ENCODE data around the gene GADD45B.
"Not testable (repeated sequence)": the region's sequence is repeated elsewhere in the genome, so short reads cannot be mapped to it uniquely, and the experiment has no call there.

The GADD45B gene

DNA sequence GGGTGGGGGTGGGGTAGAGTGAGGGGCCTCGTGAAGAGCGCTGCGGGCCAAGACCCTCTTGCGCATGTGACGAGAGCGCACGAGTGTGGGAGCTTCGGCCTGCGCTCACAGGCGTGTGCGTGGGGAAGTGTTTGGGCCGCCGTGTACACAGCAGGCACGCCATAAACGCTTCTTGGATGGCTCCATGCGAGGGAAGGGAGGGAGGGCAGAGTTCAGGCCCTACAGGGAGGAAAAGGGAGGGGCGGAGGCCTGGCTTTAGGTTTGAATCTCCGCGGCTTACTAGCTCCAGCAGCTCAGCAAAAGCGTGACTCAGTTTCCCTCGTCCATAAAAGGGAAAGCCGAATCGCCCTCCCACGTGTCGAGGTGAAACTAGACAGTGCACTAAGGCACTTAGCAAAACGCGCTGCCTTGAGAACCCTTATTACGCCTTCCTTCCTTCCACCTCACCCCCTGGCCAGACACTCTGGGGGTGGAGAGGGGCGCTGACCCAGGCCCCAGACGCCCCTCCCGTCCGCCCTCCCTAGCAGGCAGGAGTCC, 12.5 kb downstream of the GADD45B start:
- DNase-seq (ENCODE audit: low spot score), result no peak

DNA sequence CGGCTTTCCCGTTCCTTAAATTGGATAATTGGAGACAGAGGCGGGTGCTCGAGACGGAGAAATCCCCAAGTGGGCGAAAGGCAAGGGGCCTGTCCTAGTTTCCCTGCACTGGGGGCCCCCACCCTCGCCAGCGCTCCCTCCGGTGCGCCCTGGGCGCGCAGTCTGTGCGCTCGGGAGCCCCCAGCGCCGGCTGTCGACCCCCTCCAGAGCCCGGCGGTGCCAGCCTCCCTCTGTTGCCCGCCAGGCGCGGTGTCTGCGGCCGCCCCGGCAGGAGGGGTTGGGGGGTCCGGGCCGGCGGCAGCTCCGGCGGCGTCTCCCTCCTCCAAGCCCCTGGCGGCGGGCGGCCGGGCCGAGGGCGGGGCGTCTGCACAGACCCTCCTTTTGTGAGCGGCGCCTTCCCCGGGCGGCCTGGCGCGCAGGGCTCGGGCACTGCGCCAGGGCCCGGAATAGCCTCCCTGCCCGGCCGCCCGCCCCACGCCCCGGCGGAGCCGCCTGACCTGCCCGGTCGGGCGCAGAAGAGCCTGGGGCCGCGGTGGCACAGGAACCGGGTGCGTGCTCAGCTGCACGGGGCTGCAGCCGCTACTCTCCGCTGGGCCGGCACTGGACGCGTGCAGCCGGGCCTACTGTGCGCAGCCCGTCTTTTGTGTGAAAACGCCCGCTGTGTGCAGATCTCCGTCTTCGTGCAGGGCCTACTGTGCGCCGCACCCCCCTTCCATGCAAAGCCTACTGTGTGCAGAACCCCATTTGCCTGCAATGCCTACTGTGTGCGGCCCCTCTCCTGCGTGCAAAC, 13.2 kb downstream of the GADD45B start:
- no peak for DNase-seq (ENCODE audit: low spot score)

DNA sequence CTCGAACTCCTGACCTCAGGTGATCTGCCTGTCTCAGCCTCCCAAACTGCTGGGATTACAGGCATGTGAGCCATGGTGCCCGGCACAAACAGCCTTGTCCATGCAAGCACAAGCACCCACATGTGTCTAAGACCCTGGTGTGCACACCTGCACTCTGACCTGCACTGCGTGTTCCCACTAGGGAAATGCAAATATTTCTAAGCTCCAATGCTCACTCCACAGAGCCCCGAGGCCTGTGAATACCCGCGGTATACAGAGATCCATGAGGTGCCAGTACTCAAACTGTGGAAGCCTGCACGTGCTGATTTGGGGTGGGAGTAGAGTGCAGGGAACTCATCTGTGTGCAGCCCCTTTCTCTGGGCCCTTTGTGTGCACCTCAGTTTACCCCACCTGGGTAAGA, 14.7 kb downstream of the GADD45B start:
- no peak for DNase-seq (ENCODE audit: low spot score)

DNA sequence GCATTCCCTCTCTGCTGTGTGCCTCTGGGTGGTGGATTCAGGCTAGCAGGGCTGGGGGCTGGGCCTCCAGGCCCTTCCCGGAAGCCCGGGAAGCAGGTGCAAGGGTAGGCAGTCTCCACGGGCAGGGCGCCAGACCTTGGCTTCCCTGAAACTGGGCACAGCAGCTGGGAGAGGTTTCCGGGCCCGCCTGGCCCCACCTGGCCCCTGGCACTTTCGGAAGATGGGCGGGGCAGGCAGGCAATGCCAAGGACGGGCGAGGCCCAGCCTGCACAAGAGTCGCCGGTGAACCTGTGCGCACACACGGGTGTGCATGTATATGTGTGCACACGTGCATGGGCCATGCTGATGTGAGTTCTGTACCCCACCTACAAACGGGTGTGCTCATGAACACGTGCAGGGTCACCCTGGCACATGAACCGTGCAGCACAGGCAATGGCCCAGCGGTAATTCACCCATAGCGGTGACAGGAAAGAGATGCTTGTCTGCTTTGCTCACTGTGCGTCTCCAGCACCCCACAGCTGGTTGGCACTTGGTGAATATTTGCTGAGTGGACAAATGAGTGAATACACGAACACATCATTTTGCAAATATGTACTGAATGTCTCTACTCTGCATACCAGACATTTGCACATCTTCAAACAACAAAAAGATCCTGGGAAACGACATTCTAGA, 15.3 kb downstream of the GADD45B start:
- DNase-seq (ENCODE audit: low spot score), result no peak

DNA sequence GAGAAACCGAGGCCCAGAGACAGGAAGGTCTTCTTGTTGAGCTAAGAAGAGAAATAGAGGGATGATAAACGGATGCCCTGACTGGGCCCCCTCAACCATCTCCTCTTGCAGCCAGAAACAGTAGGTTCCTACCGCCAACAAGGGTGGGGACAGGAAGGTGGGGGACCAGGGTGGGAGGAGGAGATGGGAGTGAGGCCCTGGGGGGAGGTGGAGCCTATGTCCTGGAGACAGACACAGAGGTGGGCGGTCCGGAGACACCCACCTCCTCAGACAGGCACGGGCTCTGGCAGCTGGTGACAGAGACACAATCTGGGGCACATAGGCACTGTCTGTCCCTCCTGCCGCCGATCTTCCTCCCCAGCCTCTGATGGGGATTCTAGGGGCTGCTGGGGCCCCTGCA, 16.9 kb downstream of the GADD45B start:
- DNase-seq (ENCODE audit: low spot score), result no peak

DNA sequence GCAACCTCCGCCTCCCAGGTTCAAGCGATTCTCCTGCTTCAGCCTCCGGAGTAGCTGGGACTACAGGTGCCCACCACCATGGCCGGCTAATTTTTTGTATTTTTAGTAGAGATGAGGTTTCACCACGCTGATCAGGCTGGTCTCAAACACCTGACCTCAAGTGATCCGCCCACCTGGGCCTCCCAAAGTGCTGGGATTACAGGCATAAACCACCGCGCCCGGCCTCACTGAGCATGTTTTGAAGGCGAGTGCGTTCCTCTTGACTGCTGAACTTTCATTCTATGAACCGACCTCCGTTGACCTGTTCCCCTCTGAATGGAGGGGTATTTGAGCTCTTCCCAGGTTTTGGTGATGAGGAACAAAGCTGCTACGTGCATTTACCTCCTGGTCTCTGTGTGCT, 17.5 kb downstream of the GADD45B start:
- DNase-seq (ENCODE audit: low spot score), result not testable (repeated sequence)

DNA sequence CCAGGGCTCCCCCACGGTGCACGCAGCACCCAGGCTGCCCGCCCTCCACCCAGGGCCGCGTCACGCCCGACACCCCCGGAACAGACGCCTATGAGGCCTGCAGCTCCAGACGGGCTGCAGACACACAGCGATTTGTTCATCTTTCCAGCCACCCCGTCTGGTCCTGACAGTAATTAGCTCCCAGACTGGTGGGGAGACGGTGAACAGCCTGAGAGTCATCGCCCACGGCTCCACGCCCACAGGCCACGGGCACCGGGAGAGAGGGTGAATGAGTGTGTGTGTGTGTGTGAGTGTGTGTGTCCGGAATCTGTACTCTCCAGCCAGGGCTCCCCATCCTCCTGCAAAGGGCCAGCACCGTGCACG, 18.1 kb downstream of the GADD45B start:
- DNase-seq (ENCODE audit: low spot score), result no peak

DNA sequence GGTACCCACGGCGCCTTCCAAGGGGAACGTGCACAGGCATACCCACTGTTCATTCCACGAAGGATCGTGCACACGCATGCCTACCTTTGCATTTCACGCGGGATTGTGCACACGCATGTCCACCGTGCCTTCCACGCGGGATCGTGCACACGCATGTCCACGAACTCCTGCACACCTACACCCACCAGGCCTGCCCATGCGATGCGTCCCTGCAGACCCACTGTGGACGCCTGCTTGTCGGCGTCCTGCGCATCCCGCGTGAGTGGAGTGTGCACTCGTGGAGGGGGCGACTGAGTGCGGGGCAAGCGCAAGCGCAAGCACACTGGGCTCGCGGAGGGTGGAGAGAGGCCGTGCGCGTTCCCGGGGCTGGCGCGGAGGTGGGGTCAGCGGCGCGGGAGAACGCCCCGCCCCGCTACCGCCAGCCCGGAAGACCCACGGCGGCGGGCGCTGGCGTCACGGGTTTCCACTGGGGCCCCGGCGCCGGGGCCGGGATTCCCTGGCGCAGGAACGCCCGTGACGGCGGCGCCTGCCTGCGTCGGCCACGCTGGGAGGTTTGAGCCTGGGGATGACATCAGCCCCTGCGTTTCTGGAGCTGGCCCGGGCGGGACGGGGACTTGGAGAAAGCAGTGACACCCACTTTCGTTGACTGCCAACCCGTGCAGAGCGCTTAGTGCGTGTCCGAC, 18.7 kb downstream of the GADD45B start:
- peak; percentile 71 for DNase-seq (ENCODE audit: low spot score)

DNA sequence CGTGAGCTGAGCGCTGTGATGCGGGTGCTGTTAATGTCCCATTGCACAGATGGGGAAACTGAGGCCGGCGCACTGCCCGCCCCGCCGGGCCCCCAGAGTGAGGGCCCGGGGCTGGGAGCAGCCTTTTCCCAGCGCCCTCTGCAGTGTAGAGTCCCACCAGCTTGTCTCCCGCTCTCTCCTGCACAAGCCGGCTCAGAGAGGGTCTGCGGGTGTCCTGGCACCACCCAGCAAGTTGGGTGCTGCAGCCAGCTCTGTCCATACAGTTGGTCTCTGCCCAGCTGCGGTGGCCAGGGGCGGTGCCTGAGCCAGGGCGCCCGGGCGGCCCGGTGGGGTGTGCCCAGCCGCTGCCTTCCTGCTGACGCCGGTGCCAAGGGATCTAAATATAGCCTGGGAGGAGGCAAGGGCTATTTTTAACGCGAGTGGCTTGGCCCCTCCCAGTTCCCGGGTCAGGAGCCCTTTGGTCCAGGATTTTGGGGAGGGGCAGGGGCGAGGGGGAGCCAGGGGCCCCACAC, 19.3 kb downstream of the GADD45B start:
- no peak for DNase-seq (ENCODE audit: low spot score)

DNA sequence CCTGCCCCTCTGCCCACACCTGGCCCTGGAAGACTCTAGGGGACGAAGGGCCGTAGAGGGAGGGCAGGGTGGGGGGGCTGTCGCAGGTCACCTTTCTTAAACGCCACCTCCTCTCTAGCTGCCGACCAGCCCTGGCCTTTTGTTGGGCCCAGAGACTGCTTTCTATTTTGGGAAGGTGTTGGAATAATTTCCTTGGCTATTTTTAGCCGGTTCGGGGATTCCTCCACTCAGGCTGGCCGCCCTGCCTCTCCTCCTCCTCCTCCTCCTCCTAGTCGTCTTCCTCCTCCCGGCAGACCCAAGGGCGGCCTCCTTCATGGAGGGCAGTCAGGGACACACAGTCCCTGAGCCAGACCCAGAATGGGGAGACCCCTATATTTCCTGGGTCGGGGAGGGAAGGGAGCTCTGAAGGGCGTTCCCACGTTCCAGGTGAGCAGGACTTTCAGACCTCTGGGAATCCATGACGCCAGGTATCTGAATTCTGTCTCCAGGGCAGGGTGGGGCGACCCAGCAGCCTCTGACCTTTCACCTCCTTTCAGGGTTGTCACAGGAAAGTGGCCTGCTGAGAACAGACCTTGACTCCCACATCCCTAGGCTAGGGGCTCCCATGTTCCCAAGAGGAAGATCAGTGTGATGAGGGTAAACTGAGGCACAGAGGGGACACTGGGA, 19.9 kb downstream of the GADD45B start:
- DNase-seq (ENCODE audit: low spot score), result no peak

DNA sequence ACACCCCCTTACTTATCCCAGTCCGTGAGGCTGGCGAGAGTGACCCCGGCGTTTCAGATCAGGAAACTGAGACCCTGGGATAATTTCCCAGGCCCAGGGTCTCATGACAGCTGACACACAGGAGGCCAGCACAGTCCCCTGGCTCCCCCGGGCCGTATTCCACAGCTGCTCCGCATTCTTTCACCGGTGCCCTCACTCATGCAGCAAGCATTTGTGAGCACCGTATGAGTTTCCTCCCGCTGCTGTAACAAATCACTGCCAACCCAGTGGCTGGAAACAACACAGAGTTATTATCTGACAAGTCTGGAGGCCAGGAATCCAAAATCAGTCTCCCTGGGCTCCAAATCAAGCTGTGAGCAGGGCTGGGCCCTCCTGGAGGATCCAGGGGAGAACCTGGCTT, 21.3 kb downstream of the GADD45B start:
- DNase-seq (ENCODE audit: low spot score), result no peak

DNA sequence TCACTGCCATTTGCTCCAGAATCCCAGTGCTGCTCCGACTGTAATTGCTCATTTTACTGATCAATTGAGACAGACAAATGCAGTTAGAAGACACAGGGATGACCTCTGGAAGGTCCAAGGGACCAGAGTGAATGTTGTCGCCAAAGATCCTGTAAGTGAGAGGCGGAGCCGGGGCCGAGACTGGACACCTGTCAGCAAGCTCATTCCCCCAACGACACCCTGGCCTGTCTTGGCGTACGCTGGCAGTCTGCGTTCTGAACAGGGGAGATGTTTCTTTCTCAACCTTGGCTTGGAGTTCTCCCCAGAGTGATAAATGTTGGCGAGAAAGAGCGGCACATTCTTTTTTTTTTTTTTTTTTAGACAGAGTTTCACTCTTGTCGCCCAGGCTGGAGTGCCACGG, 24.2 kb downstream of the GADD45B start:
- DNase-seq (ENCODE audit: low spot score), result no peak

DNA sequence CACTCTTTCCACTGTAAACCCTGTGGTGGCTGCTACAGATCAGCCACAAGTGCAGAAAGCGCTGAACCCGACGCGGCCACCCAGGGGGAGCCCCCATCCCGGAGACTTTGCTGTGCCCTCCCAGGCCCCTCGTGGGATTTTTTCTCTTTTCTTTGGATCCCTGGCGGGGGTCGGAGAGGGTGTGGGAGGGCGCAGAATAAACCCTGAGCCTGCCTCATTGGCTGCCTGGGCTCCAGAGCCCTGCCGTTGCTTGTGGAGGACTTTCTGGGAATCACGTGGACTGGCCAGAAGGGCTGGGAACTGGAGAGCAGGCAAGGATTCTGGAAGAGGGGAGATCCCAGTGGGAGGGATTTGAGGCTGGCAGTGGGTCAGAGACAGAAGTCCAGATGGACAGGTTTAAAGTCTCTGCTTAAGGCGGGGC, 24.9 kb downstream of the GADD45B start:
- DNase-seq (ENCODE audit: low spot score), result no peak

DNA sequence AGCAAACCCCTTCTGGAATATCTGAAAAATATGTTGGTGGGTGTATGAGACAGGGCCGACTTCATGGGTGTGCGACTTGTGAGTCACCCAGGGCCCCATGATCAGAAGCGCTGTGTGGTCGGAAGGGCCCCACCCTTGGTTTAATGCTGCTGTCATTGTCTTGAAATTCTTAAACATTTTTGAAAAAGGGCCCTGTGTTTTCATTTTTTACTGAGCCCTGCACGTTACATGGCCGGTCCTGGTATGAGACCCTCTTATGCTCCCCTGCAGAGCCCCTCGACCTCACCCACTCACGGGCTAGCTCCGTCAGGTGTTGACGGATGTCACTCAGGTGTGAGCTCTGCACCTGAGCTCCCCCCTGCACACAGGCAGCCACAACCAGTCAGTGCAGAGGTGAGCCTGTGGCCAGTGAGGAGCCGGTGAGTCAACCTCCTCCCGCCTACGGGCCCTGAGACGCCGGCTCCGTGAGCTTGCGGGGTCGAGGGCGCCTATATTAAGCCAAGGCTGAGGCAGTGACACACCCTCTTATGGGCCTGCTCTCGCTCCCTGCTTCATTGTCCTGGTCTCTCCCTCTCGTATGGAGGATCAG, 27.7 kb downstream of the GADD45B start:
- no peak for DNase-seq (ENCODE audit: low spot score)

DNA sequence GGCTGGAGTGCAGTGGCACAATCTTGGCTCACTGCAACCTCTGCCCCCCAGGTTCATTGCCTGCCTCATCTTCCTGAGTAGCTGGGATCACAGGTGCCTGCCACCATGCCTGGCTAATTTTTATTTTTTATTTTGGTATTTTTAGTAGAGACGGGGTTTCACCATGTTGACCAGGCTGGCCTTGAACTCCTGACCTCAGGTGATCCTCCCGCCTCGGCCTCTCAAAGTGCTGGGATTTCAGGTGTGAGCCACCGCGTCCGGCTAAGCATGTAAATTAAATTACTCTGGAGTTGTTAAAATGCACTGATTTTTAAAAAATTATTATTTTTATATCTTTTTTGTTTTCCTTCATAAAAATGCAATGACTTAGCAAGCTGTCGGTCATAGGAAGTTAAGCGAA, 30.7 kb downstream of the GADD45B start:
- not testable (repeated sequence) for DNase-seq (ENCODE audit: low spot score)

DNA sequence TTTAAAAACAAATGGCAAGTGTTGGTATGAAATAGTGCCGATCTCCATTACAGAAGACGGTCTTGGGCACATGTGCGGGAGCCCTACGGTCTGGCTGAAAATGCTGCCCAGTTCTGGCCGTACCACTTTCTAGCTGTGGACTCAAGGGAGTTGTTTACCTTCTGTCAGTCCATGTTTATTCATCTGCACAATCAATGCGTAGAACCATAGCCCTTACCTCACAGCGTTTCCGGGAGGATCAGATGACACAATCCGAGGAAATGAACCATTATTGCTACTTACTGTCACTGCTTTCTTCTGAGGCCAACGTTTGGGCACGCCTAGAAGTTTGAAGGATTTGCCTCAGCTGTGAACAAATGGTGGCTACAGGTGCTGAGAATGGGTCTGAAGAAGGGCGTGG, 31.2 kb downstream of the GADD45B start:
- DNase-seq (ENCODE audit: low spot score), result peak; percentile 72

DNA sequence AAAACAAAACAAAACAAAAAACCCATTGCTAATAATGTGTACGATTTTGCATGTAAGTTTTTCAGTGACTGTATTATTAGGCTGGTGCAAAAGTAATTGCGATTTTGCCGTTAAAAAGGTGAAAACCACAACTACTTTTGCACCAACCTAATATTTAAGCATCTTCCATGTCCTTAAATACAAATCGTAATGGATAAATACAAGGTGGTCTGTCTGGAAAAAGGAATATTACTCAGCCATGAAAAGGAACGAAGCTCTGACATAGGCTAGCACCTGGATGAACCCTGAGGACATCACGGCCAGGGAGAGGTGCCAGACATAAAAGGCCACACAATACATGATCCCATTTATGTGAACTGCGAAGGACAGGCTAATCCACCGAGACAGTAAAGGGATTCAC, 33.2 kb downstream of the GADD45B start:
- no peak for DNase-seq (ENCODE audit: low spot score)

DNA sequence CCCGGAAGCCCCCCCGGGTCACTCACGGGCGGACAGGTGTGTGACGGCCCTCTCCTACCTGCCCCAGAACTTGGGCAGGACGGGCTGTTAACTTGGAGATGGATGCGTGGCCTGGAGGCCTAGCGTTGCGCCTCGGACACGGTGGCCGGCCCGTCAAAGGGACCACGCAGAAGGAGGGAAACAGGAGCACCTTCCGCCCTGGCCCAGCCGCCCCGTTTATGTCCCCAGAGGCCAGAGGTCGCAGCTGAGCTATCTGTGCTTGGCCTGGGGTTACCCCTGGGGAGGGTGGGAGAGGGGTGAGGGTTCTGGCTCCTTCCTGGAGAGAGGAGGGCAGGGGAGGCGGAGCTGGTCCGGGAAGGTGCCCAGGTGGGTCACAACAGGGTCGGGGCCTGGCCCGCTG, 35.6 kb downstream of the GADD45B start:
- DNase-seq (ENCODE audit: low spot score), result no peak

DNA sequence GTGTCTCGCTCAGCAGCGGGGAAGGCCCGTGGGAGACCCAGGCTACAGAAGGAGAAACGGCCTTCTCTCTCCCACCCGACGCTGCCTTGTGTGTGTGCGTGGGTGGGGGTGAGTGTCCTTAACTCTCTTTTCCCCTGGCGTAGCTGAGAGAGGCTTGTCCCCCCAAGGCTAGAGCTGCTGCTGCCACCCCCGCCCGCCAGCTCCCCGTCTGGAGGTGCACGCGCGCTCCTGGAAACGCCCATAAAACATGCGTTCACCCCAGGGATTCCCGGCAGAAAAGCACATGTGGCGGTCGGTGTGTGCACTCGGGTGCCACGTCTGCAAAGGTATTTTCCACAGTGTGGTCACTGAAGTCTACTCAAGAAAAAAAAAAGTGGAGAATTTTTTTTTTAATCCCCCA, 36.1 kb downstream of the GADD45B start:
- no peak for DNase-seq (ENCODE audit: low spot score)

DNA sequence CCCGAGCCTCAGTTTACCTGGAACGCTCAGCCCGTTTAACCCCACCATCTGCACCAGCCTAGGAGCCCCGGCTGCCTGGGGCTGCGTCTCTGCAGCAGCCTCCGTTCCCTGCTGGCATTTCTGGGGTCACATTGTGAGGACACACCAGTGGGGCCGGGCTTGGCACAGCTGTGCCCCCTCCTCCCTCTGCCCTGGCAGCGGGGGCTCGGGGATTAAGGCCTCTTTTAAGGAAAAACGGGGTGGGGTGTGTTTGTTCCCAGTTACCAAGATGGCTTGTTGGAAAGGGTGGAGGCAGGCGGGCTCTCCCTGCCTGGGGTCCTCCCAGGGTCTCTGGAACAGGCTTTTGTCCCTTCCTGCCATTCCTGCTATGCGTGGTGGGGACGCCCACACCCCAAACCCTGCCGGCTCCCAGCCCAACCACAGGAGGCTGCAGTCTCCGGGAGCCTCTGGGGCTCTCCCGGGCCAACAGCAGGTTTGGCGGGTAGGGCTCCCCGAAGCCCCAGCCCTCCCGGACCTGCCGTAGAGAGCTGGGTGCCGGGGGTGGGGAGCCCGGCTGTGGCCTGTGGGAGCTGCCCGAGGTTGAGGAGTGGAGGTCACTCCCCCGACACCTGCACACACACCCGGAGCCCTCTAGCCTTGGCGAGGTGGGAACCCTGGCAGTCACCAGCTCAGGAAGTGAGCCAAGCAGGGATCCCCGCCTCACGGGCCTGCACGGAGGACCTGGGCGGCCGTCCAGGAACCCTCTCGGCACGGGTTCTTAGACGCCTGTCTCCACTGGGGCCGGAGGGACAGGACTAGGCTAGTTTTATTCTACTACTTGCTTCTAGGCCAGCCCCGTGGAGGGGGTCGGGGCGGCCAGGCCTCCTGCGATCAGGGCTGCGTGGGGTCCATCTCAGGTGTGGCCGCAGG, 36.9 kb downstream of the GADD45B start:
- no peak for DNase-seq (ENCODE audit: low spot score)

All from HuH-7 (cell line).